HG02938 (cell line): ENCODE measurements around the gene ACACB.

Experiments used
- ATAC-seq: cut with Tn5 transposase; IDR thresholded peaks from one replicate; pipeline ENCODE4 v1.9.1; 2021; ENCODE audit warnings: mild to moderate bottlenecking, moderate library complexity; ENCODE audit not compliant: unreplicated experiment

ACACB gene

DNA sequence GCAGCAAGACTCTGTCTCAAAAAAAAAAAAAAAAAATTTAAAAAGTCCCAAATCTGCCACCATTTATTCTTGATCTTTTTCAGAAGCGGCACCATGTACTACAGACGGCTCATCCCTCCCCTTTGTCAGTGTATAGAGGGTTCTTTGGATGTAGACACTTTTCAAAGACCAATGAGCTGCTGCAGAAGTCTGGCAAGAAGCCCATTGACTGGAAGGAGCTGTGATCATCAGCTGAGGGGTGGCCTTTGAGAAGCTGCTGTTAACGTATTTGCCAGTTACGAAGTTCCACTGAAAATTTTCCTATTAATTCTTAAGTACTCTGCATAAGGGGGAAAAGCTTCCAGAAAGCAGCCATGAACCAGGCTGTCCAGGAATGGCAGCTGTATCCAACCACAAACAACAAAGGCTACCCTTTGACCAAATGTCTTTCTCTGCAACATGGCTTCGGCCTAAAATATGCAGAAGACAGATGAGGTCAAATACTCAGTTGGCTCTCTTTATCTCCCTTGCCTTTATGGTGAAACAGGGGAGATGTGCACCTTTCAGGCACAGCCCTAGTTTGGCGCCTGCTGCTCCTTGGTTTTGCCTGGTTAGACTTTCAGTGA lies 6.5 kb upstream of the ACACB start:
- ATAC-seq: no peak

DNA sequence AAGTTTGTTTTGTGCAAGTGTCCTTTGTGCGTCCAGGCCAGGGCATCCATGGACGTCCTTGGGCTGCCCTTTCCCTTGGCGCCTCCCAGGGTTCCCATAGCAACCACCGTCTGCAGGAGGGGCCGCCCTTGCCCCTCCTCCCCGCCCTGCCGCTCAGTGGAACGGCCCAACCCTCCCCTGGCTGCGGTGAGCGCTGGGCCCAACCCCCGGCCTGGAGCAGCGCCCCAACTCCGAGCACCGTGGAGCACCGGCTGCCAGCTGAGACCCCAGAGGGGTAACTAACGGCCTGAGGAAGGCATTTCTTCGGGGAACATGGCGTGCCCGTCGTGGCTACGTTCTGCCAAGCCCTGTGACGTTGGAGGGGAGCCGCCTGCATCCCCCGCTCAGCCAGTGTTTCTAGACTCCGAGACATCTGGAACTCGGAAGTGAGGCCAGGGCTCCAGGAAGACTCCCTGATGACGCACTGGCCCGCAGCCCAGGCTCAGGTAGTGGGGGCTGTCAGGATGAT lies 5.3 kb upstream of the ACACB start:
- peak; percentile 78 for ATAC-seq

DNA sequence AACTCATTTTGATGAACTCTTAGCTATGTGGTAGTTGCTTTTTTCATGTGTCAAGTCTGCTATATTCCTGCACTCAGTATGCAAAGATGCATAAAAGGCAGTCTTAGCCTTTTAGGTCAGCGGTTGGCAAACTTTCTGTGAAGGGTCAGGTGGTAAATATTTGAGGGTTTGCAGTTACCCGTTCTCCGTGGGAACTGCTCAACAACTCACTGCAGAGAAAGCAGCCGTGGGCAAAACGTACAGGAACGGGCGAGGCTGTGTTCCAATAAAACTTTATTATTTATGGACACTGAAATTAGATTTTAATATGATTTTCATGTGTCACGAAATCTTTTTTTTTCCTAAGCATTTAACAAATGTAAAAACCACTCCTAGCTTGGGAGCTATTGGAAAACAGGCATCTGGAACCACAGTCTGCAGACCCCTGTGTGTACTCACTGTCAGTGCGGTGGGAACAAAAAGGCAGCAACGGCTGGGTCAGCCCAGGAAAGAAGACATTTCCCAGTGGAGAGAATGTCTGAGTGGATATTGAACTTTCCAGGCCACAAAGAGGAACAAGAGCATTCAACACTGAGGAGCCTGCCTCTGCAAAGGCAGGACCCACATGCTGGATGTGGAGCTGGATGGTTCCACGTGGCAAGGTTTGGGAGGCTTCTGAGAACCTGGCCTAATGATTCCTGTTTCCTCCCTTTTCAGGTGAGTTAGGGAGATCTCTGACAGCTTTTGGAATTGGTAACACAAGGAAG lies 3.5 kb upstream of the ACACB start:
- no peak for ATAC-seq

DNA sequence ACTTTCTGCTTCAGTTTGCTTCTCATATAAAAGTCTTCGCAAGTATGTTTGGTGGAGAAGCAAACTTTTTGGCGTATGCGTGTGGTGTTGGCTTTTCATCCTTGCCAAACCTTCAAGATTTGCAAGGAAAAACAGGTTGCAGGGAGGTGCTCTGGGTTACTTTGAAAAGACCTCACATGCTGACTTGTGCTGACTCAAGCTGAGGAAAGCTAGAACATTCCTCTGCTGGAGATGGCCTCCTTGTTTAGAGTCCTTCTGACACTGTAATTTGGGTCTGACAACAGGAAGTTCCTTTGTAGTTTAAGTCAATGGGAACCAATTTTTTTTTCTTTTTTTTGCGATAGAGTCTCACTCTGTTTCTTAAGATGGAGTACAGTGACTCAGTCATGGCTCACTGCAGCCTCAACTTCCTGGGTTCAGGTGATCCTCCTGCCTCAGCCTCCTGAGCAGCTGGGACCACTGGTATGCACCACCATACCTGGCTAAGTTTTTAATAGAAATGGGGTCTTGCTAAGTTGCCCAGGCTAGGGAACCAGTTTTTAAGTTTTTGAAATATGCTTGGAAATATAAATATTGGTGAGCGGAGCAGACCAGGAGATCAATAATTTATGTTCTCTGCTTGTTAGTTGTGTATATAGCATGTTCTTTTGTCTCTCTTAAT lies 2.6 kb upstream of the ACACB start:
- no peak for ATAC-seq

DNA sequence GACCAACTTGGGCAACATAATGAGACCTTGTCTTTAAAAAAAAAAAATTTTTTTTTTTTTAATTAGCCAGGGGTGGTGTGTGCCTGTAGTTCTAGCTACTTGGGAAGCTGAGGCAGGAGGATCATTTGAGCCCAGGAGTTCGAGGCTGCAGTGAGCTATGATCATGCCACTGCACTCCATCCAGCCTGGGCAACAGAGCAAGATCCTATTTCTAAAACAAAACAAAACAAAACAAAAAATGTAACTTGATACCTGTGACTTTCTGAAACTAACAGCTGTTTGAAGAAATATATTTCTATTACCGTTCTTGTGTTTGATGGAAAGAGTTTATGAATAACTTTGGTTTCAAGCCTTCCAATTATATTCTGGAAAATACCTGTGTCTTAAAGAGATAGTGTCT lies 1.7 kb upstream of the ACACB start:
- no peak for ATAC-seq

DNA sequence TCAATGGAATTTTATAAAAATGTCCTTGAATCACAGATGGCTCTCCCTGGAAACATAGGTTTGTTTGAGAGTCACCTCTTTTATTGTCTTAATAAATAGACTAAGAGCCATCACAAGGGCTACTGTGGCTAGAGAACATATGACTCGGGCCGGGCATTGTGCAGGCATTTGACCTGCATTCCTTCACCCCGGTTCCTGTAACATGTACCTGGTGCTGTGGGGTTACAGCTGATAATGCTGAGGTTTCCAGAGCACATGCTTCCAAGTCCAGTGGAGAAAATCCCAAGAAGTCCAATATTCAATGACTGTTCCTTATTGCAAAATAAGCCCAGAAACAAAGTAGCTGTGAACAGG lies 1.0 kb upstream of the ACACB start:
- no peak for ATAC-seq

DNA sequence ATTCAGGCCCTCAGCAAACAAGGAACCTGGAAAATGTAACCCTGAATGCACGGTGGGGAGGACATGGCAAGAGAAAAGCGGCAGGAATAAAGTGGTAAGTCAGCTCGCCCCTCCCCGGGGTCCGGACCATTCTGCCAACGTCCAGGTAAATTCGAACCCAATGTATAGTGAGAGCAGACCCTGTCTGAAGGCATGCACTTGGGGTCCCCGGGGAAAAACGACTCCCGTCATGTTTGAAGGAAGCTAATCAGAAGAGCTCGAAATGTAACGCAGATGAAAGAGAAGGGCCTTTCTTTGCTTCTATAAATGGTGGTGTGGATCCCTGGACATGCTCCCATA lies 193 bp downstream of the ACACB start:
- ATAC-seq: no peak

DNA sequence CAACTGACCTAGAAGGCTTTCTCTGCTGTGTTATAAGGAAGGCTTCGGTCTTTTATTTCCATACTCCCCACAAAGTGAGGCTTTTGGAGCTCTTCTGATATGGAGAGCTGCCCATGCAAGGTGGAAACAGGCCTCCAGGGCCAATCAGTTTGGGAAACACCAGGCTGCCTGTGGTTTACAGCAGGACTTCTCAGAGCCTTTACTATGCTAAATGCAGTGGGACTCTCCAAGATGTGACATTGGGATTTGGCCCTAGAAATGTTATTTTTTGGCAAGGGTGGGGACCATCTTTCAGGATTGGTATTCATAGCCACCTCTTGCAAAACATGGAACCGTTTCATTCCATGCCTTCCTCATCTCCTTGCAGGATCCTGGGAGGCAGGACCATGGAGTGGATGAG lies 3.7 kb downstream of the ACACB start:
- ATAC-seq: no peak

DNA sequence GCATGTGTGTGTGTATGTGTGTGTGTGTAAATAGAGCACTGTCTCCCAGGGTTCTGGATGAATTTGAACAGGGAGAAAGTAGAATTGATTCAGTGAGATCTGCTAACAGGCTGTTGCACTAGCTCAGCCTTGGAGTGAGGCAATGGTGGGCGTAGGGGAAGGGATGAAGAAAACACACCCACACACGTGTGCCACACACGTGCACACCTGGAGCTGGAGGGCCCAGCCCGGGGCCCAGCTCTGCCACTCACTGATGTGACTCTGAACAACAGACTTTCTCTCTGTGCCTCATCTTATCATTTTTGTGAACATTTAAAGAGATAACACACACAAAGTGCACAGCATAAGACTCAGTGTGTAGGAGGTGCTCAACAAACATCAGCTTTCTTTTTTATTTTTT lies 4.2 kb downstream of the ACACB start:
- no peak for ATAC-seq

DNA sequence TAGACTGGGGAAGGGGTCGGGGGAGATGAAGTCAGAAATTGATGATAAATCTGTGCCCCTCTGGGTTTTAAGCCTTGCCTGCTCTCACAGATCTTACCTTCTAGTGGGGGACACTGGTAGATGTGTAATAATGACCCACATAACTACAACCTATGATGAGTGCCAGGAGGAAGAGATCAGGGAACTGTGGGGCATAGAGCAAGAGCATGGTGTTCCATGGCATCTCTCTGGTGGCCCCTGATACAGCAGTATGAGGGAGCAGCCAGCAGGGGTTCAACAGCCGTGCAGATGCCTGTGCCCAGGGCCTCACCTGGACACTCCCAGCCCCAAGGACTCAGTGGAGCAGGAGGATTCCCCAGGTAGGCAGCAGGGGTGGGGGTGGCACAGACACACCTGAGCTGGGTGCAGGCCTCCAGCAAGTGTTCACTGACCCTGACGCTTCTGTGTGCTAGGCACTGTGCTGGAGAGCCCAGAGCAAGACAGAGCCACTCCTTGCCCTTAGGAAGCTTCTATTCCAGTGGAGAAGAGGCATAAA lies 5.0 kb downstream of the ACACB start:
- no peak for ATAC-seq

DNA sequence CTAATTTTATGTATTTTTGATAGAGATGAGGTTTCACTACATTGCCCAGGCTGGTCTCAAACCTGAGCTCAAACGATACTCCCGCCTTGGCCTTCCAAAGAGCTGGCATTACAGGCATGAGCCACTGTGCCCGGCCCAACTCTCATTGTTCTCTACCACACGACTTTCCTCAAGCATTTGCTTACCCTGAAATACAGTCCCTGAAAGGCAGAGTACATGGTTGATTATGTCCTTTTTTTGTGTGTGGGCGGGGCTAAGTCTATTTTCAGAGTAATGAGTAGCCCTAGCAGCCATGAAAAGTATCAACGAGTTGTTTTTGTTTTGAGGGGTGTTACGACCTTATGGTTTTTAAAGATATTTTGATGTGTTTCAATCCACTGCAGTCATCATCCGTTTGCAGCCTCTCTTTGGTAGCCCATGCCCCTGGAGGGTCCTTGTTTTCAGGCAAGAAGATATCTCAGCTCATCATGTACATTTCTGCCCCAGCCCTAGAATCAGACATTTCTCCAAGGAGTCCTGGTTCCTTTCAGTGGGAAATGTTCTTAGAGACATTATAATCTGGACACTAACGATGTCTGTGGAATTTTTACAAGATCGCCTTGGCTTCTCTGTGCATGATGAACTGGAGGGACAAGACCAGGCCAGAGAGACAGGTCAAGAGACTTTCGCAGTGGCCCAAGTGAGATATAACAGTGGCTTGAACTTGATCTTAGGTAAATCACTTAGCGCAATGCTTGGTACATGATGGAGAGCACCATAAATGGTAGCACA lies 8.7 kb downstream of the ACACB start:
- no peak for ATAC-seq

DNA sequence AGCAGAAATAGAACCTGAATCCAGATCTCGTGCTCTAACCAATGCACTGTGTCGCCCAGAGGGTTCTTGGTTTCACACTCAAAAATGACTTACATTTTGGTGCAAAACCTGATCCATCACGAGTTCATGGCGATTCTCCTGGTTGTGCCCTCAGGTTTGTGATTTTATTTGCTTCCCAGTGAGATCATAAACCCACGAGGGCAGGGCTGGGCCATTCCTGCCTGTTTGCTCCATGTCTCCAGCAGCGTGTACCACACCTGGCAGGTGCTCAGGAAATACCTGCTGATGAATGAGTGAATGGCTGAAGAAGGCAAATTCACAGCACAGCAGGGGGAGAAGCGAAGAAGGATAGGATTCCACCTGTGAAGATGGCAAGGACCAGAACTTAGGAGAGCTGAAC lies 9.4 kb downstream of the ACACB start:
- no peak for ATAC-seq

DNA sequence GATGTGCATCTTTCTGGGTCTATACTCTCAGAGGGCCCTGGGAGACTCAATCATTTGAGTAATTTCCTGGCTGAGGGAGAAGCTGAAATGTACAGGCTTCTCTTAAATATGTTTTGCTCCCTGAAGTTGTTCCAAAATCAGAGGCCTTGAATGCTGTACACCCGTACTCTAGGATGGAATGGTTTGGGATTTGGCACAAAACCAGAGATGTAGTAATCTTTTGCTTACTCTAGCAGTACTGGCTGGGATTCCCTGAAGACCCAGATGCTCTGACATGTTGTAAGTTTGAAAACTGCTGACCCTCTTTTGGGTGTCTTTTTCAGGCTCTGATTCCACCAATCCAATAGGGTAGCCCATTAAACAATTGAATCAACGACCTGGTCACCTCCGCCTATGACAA lies 10.4 kb downstream of the ACACB start:
- ATAC-seq: no peak

DNA sequence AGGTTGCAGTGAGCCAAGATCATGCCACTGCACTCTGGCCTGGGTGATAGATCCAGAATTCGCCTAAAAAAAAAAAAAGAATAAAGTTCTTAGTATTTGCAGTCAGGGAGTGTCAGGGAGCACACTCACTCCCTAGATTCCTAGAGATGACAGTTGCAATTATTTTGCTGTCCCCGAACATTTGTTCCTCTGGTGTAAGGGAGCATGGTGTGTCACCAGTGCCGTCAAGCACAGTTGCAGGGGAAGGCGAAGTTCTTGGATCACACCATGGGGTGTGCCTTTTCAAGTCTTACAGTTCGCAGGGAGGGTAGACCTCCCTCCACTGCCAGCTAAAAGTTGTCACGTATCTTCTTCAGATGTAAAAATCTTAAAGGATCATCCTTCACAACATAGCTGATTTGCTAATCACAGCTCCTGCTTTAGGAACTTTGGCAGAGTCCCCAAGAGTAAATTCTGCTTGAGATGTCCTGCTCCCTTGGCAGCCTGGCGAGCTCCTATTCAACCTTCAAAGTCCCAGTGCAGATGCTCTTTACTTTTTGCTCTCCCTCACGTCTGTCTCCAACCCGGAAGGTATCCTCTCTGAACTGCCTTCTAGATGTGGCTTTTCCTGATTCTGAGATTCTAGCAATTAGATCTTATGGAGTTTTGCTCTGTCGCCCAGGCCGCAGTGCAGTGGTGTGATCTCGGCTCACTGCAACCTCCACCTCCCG lies 11.3 kb downstream of the ACACB start:
- ATAC-seq: no peak

DNA sequence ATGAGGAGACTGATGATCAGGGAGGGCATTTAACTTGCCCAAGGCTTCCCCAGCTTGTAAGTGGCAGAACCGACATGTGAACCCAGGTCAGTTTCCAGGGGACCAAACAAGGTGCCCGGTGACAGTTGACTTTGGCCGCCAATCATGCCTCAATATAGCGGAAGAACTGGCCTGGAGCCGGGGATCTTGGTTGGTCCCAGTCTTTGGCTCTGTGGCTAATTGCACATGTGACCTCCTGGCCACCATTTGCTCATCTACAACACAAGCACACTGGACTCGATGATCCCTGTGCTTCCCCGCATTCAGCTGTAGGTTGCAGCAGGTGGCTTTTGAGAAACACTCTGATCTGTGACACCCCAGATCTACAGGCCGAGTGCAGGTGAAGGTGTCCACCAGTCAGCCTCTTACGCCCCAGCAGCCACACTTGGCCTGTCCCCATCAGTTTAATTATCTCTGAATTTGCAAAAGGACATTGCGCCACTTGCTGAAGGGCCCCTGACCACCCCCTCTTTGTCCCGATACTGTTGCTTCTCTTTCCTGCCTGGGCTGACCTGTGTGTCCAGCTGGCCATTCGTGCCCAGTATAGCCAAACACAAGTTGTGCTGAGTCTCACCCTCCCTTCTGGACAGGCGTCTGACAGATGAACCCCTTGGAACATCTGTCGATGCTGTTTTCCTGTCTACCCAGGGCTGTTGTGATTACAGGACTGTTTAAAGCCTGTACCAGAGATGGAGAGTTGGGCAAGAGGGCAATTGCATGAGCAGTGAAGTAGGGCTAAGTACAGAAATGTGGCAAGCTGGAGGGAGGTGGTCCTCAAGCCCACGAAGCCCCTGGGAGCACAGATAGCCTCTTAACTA lies 14.1 kb downstream of the ACACB start:
- ATAC-seq: no peak

DNA sequence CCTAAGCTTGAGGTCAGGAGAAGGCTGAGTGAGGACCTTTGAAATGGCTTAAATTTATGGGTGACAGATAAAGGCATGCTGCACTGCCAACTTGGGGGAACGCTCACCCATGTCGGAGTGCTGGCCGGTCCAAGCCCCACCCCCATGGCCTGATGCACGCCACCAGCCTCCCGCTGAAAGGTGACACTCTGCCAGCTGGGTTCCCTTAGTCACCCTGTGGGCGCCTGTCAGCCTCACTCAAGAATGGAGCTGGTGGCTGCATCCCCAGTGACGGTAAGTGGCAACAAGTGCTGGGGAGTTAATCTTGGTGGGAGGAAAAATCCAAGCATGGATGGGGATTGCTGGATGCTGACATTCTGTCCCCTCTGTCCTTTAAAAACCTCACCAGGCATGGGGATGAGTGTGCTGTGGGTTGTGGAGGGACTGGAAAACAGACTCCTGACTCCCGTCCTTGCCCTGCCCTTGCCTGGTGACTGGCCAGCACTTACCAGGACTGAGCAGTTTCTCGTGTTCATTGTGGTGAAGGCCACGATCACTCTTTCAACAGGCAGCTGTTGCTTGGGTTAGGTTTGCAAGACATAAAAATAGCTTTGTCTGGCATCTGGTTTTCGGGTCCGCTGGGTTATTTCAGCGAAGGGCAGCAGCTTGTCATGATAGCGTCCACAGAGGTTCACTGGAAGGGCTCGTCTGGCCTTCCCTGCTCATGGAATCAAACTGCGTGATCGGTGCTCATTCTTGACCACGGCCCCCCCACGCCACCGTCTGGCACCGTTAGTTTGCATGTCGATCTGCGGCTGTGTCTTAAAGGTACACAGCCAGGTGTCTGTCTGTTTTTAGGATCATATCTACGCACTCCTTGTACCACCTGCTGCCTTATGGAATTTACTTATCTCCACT lies 15.0 kb downstream of the ACACB start:
- no peak for ATAC-seq

DNA sequence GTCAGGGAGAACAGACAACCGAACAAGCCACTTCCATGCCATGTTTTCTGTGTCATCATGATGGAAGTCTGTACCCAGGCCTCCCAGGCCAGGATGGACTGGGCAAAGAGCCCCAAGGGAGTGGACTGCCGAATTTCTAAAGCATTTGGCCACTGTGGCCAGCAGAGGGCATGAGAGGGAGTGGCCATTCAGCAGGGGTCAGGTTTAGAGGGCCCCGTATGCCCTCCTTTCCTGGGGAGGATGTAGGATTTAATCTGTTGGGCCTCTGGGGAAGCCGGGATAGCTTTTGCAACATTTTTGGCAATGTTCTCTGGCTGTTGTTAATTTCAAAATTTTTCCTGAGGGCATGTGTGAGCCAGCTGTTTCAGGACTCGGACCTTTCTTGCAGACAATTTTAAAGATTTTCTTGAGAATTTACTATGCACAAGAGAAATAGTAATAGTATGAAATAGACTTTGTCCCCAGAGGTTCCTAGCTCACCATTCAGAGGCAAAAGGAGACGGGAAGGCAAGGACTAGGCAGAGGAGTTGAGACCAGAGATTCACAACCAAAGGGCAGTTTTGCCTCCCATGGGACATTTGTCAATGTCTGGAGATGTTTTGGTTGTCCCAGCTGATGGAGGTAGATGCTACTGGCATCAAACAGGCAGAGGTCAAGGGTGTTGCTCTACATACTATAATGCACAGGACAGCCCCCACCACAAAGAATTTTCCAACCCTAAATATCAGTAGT lies 18.0 kb downstream of the ACACB start:
- ATAC-seq: no peak

DNA sequence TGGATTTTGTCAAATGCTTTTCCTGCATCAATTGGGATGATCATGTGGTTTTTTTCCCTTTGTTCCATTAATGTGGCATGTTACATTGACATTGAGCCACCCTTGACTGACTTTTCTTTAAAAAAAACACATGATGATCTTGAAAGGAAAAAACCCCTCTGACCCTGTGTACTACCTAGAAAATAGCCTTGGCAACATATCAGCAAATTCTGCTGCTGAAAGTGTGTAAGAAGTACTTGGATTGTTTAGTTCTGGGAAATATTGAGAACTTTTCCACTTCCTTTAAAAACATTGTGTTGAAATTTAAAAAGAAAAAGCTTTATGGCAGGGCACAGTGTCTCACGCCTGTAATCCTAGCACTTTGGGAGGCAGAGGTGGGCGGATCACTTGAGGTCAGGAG lies 20.7 kb downstream of the ACACB start:
- no peak for ATAC-seq
